GM12872 (cell line): ENCODE data around the gene MGME1.

ENCODE experiments used
- CTCF ChIP-seq: IDR thresholded peaks from 3 replicates; pipeline ENCODE4 v1.5.1; 2011; ENCODE audit warnings: low read depth, mild to moderate bottlenecking, low read length, moderate library complexity; ENCODE audit not compliant: insufficient read depth

Gene MGME1

DNA sequence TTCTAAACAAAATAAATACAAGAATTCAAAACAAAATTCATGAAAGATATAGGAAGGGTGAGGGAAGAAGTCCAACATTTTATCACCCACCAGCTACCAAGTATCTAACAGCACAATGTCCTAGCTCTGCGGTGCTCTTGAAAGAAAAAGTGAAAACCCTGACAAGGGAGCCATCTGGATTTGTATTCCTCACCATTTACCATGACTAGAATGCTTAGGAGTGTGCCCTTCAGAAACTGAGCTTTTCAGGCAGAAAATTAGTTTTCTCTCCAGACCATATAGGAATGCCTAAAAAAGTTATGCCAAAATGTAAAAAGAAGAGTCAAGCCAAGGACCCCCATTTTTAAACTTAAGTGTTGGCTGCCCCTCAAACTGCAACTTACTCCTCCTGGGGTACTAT lies 4.7 kb upstream of the MGME1 start:
- no peak for TF ChIP-seq CTCF

DNA sequence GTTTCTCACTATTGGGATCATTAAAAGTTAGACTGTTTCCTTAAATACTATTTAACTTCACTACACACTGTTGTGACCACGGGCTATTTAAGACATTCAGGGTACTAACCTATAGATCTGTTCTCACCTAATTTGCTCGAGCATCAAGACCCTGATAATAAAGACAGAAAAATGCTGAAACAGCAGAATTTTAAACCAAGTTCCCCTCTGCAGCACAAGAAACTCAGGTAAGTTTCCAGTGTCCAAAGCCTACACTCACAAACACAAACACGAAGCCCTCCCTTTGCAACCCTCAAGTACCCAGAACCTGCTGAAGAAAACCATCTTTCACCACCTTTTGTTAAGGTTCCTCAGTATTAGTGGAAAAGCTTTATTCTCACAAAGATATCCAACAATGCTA lies 4.2 kb upstream of the MGME1 start:
- TF ChIP-seq CTCF, result no peak

DNA sequence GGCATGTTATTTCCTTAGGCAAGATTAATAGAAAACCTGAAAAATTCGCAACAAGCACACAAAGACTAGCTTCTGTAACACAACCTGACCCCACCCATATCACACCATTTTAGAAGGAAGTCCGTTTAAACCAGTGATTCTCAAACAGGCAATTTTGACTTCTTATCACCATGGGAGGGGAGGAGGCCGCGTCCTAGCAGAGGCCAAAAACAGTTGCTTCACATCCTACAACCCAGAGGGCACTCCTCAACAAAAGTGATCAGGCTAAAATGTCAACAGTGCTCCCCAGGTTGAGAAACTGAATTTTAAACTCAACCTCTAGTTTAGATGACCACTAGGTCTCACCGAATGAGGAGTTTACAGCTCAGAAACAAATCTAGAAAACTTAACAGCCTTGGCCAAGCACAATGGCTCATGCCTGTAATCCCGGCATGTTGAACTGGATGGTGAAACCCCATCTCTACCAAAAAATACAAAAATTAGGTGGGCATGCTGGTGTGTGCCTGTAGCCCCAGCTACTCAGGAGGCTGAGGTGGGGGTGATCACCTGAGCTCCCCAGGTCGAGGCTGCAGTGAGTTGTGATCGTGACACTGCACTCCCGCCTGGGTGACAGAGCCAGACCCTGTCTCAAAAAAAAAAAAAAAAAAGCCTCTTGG lies 3.6 kb upstream of the MGME1 start:
- TF ChIP-seq CTCF, result no peak

GRCh38 chr20:17966432-17967310 lies 2.1 kb upstream of the MGME1 start:
- peak; percentile 27; the same call in 2 of the 3 replicates for TF ChIP-seq CTCF

DNA sequence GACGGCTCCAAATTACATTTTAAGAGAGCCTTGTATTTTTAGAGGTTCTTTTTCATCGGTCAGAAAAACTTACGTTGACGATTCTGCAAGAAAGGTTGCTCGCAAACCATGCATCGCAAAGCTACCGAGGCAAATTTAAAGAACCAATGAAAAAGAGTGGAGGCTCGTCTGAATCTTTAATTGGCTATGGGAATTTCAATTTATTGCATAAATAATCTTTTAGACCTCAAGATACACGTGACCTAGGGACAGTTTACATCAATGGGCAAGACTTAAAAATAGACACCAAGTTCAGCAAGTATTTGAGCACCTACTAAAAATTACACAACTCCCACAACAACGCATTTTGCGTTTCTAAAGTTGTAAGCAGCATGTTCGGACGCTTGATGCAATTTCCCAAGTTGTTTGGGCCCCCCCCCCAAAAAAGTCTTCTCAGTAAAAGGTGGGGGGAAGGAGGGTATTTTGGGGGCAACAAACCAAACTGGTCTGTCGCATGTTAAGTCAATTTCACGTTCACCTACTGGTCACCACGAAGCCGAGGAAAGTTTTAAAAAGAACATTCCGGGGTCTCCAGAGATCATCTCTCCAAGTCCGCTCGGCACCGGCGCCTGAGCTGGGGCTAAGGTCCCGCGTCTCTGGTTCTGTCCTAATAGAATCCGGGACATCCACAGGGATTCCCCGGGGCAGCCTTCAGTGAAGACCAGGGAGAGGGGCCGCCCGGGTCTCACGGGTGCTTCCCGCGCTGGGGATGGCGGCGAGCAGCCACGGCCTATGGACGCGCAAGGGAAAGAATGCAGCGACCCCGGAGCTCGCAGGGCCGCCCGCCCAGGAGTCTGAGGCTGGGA lies 1.1 kb upstream of the MGME1 start:
- TF ChIP-seq CTCF, result no peak

DNA sequence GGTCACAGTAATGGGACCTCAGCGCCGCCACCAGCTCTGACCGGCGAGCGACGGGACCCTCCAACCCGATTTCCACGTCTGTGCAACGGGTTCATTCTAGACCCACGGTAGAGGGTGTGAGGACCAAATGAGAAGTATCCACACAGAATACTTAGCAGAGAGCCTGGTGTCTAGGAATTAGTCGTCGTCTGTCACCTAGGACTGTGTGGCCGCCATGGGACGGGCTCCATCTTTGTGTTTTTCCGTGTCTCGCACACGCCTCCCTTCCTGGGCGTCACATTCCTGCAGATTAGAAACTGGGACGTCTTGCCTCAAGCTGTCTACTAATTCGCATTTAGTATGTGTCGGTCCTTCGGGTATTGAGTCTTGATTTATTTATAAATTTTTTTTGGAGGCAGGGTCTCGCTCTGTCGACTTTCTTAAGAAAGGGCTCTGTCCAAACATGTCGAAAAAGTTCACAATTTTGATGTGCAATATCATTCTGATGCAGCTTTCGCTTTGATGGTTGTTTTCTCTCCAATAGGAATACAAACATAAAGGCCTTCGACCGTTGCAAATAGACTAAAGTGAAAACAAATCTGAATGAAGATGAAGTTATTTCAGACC lies 563 bp downstream of the MGME1 start:
- no peak for TF ChIP-seq CTCF
